ENCODE results near the gene AASDH. TPM values are rescaled to one million over a fixed set of nuclear protein-coding genes. Genes with fewer than 3 reads are reported as not detected.
A peak's percentile ranks its signal among the peaks of the same experiment; 100 is the strongest.

Gene AASDH
- total and polyA plus RNA-seq, 2 of the 13 experiments (the other 11 are each of a cell fraction or from before 2014, with no cell fraction given) = 12.6 to 14.1 TPM

DNA sequence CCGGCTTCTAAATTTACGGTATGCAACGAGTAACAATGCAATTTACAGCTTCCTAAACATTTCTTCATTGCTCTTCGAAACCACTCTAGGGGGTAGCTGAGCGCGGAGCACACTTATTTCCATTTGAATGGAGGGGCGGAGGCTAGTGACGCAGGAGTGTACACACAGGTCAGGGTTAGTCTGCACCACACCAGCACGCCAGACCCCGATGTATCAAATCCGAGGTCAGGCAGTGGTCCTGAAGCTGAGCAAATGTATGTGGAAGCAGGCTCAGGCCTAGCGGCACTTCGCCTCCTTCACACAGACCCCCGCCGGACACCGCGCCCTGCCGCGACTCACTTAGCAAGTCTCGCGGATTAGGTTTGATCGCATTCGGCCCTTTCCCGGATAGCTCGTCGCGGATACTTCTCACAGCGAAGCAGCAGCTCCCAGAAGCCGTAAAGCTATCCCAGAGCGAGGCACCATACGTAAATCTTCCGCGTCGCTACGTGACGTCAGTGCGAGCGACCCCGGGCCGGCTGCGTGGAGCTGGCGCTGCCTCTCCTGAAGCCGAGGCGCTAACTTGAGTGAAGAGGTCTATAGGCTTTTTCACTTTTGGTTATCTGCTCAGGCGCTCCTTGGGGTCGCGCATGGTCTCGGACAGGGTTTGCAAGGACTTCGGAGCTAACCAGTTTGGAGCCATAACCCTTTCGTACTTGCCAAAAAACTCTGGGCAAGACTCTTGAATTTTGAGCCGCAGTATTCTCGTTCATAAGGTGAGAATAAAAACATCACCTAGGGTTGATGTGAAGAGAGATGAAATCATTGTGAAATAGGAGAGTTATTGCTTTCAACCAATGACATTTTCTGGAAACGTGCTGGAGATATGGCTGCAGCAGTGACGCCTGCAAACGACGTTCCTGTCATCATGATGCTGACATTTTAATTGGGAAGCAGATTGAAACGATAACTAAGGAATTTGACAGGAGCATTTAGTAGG is at the start of gene AASDH (continued):
- TF ChIP-seq ZIK1 (CRISPR knock-in tag; IDR thresholded peaks at IDR 0.05; ENCODE audit: borderline replicate concordance, low read depth) (0 out of 2 replicates have a peak, but pooled peaks have one; percentile 49), SAFB2 (CRISPR knock-in tag; IDR thresholded peaks at IDR 0.05; ENCODE audit: borderline replicate concordance, low read depth) (peak; percentile 82; the same call in 1 of the 2 replicates), PLRG1 (conservative IDR thresholded peaks at IDR 0.05) (no peak), ZFP1 (CRISPR knock-in tag; IDR thresholded peaks at IDR 0.05) (peak; percentile 90), FOSL1 (CRISPR knock-in tag; IDR thresholded peaks at IDR 0.05; ENCODE audit: borderline replicate concordance) (no peak), CENPT (CRISPR knock-in tag; IDR thresholded peaks at IDR 0.05; ENCODE audit: low read depth) (no peak), YEATS4 (CRISPR knock-in tag; IDR thresholded peaks at IDR 0.05; ENCODE audit: borderline replicate concordance) (peak; percentile 62; the same call in 1 of the 2 replicates), ADNP (CRISPR knock-in tag; IDR thresholded peaks at IDR 0.05) (no peak), TBX3 (IDR thresholded peaks at IDR 0.05; ENCODE audit: borderline replicate concordance) (no peak), POLR2AphosphoS2 (IDR thresholded peaks at IDR 0.05; ENCODE audit: low read depth, low read length) (peak; percentile 74; the same call in 1 of the 2 replicates), FOXC1 (CRISPR knock-in tag; IDR thresholded peaks at IDR 0.05; ENCODE audit: borderline replicate concordance) (peak; percentile 94; the same call in 1 of the 2 replicates), AGO2 (optimal IDR thresholded peaks at IDR 0.05; ENCODE audit: low read depth, low read length) (peak; percentile 56), ZNF160 (CRISPR knock-in tag; IDR thresholded peaks at IDR 0.05) (no peak), MXI1 (IDR thresholded peaks at IDR 0.05; ENCODE audit: borderline replicate concordance, low read depth, low read length) (peak; percentile 82; the same call in 2 of the 3 replicates), ZNF446 (CRISPR knock-in tag; IDR thresholded peaks at IDR 0.05) (no peak), ZNF841 (CRISPR knock-in tag; IDR thresholded peaks at IDR 0.05; ENCODE audit: borderline replicate concordance) (no peak), ZNF274 (CRISPR knock-in tag; IDR thresholded peaks at IDR 0.05) (peak; percentile 83; the same call in 1 of the 2 replicates), NFIC (IDR thresholded peaks at IDR 0.05; ENCODE audit: low read length) (peak; percentile 22; the same call in 1 of the 2 replicates), ELF1 (CRISPR knock-in tag; IDR thresholded peaks at IDR 0.05) (peak; percentile 64), ONECUT2 (CRISPR knock-in tag; IDR thresholded peaks at IDR 0.05) (no peak)
- TF ChIP-seq, protein P1, sequence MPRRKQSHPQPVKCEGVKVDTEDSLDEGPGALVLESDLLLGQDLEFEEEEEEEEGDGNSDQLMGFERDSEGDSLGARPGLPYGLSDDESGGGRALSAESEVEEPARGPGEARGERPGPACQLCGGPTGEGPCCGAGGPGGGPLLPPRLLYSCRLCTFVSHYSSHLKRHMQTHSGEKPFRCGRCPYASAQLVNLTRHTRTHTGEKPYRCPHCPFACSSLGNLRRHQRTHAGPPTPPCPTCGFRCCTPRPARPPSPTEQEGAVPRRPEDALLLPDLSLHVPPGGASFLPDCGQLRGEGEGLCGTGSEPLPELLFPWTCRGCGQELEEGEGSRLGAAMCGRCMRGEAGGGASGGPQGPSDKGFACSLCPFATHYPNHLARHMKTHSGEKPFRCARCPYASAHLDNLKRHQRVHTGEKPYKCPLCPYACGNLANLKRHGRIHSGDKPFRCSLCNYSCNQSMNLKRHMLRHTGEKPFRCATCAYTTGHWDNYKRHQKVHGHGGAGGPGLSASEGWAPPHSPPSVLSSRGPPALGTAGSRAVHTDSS (CRISPR knock-in tag; conservative IDR thresholded peaks at IDR 0.05) = no peak
- TF ChIP-seq, protein P2, sequence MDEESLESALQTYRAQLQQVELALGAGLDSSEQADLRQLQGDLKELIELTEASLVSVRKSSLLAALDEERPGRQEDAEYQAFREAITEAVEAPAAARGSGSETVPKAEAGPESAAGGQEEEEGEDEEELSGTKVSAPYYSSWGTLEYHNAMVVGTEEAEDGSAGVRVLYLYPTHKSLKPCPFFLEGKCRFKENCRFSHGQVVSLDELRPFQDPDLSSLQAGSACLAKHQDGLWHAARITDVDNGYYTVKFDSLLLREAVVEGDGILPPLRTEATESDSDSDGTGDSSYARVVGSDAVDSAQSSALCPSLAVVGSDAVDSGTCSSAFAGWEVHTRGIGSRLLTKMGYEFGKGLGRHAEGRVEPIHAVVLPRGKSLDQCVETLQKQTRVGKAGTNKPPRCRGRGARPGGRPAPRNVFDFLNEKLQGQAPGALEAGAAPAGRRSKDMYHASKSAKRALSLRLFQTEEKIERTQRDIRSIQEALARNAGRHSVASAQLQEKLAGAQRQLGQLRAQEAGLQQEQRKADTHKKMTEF (CRISPR knock-in tag; IDR thresholded peaks at IDR 0.05) = peak; percentile 82; the same call in 1 of the 2 replicates
- TF ChIP-seq, protein P3, sequence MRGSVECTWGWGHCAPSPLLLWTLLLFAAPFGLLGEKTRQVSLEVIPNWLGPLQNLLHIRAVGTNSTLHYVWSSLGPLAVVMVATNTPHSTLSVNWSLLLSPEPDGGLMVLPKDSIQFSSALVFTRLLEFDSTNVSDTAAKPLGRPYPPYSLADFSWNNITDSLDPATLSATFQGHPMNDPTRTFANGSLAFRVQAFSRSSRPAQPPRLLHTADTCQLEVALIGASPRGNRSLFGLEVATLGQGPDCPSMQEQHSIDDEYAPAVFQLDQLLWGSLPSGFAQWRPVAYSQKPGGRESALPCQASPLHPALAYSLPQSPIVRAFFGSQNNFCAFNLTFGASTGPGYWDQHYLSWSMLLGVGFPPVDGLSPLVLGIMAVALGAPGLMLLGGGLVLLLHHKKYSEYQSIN (CRISPR knock-in tag; IDR thresholded peaks at IDR 0.05; ENCODE audit: borderline replicate concordance) = no peak
- TF ChIP-seq, protein P4, sequence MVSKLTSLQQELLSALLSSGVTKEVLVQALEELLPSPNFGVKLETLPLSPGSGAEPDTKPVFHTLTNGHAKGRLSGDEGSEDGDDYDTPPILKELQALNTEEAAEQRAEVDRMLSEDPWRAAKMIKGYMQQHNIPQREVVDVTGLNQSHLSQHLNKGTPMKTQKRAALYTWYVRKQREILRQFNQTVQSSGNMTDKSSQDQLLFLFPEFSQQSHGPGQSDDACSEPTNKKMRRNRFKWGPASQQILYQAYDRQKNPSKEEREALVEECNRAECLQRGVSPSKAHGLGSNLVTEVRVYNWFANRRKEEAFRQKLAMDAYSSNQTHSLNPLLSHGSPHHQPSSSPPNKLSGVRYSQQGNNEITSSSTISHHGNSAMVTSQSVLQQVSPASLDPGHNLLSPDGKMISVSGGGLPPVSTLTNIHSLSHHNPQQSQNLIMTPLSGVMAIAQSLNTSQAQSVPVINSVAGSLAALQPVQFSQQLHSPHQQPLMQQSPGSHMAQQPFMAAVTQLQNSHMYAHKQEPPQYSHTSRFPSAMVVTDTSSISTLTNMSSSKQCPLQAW (CRISPR knock-in tag; IDR thresholded peaks at IDR 0.05) = peak; percentile 71; the same call in 1 of the 2 replicates

All from HepG2 (cell line).